GM19438 (cell line): ENCODE data around the gene ALDH8A1.

Experiments used
- ATAC-seq: cut with Tn5 transposase; IDR thresholded peaks from one replicate; pipeline ENCODE4 v1.9.1; 2021; ENCODE audit warnings: low read depth; ENCODE audit not compliant: unreplicated experiment

ALDH8A1 gene

GRCh38 chr6:134878136-134878535 is 71.8 kb downstream of the ALDH8A1 start:
- ATAC-seq = no peak

- no peak for ATAC-seq
These were observed 74.5 kb downstream of the ALDH8A1 start for GRCh38 chr6:134875367-134875766.

GRCh38 chr6:134873500-134874388 is 76.2 kb downstream of the ALDH8A1 start:
- ATAC-seq = no peak

GRCh38 chr6:134870677-134871498 is 79.0 kb downstream of the ALDH8A1 start:
- peak; percentile 92 for ATAC-seq

- ATAC-seq = no peak
These were observed 81.1 kb downstream of the ALDH8A1 start for GRCh38 chr6:134868812-134869211.
